ENCODE measurements around the gene ZSCAN9. TPM values are rescaled to one million over a fixed set of nuclear protein-coding genes. Genes with fewer than 3 reads are reported as not detected.

Gene ZSCAN9
- total RNA-seq, 1 donor from 2014 or later: 17.3 TPM

DNA sequence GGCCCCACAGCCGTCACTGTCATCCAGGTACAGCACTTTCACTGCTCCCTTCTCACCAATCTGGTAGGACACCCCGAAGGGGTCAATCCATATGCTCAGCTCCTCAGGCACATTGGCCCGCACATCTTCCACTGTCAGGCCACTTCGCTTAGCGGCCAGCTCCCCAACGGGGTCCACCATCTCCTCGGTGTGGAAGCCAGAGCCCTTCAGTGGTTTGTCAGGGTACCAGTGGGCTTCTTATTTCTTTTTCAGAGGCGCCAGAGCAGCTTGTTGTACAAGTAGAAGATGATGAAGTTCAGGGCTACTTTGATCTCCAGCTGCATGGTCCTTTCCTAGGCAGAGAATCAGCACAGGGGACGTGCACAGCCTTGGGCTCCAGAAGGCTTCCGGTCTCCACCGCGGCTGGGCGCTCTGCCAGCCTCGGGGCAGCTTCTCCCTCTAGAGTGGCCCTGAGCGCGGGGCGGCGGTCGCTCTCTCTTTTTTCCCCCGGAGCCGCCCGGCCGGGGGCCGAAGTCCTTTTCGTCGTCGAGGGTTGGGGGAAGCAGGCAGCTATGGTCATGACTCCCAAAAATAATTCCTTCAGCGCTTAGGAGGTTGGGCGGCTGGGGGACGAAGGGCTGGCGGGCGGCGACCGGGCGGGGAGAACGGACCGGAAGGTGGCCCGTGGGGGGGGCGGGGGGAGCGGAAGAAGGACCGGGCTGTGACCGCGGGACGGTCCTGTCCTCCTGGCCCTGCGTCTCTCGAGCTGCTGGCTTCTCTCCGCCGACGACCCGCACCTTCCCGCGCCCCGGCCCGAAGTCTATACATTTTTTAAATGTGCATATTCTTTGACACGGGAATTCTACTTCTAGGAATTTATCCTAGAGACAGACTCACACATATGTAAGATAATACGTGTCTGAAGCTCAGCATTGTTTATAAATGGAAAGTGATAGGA, 6.5 kb upstream of the ZSCAN9 start:
- DNase-seq (ENCODE audit: low spot score) (peak; percentile 81), ATAC-seq (peak; percentile 95)
- intact Hi-C loops (cut with DNase I): no loop called here

DNA sequence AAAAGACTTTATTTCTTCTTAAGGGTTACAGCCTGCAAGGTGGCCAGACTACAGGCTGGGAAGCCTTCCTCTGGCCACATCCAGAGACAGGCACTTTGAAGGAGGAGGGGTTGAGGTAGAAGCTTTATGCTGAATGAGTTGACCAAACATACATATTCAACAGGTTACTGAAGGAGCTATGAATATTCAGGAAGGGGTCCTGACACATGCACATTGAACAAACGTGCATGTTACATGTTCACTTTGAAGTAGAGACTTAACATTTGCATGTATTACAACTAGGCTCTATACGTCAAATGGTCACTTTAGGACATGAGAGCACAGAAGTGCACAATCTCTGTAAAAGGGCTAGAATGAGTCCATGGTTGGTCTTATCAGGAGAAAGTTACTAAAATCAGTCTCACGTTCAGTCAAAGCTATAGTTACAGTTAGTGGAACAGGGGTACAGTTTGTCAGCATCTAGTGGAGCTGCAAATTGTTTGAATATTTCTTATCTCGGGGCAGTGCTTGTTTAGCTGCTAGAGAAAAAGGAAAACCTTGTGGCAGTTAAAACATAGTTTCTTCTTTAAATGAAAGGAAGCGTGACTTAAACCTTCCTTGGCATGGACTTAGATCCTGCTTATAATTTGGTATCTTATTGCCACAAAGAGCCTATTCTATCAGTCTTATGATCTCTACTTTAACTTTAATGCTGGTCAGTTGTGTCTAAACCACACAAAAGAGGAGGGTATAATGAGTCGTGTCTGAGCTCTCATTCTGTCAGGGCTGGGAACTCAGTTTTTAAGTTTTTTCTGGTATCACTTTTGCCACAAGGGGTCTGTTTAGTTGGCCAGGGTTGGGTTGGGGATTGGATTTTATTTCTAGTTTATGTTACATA, 4.6 kb upstream of the ZSCAN9 start:
- no peak for ATAC-seq
- intact Hi-C loops (cut with DNase I): no loop called here
- no peak for DNase-seq (ENCODE audit: low spot score)

DNA sequence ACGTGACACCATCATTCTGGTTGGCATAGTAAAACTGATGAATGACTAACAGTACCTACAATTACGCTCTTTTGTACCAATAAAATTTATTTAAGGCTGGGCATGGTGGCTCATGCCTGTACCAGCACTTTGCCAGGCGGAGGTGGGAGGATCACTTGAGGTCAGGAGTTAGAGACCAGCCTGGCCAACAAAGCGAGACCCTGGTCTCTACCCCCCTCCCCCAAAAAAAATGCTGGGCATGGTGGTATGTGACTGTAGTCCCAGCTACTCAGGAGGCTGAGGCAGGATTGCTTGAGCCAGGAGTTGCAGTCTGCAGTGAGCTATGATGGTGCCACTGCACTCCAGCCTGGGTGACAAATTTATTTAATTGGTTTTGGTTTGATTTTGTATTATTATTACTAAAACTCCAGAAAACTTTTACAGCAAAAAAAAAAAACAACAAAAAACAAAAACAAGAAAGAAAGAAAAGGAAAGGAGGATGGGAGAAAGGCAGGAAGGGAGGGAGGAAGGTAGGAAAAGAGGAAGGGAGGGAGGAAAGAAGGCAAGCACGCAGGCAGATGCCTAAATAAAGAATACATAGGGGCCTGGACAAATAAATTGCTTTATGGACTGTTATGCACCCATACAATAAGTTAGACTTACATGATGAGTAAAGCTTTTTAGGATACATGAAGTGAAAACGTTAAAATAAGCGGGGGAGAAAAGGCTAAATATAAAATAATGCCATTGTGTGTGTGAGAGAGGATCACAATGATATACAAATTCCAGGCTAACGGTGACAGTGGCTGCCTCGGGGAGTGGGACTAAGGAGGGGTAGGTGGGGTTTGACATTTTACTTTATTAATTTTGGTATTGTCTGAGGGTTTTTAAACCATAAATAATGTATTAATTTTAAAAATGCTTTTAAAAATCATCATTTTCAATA, 682 bp upstream of the ZSCAN9 start:
- DNase-seq (ENCODE audit: low spot score) (no peak), ATAC-seq (no peak)
- intact Hi-C loops (cut with DNase I): no loop called here

DNA sequence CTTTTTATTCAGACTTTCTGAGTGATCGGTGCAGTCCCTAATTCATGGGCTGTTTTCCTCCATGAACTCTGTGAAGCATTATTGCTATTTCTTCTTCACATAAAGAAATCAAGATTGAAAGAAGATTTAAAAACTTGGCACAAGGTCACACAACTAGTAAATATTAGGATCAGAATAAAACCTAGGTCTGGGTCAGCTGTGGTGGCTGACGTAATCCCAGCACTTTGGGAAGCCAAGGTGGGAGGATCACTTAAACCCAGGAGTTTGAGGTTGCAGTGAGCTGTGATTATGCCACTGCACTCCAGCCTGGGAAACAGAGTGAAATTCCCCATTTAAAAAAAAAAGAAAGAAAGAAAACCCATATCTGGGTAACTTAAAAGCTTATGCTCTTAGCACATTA, 1.4 kb downstream of the ZSCAN9 start:
- ATAC-seq (no peak), DNase-seq (ENCODE audit: low spot score) (no peak)
- intact Hi-C loops (cut with DNase I): no loop called here

DNA sequence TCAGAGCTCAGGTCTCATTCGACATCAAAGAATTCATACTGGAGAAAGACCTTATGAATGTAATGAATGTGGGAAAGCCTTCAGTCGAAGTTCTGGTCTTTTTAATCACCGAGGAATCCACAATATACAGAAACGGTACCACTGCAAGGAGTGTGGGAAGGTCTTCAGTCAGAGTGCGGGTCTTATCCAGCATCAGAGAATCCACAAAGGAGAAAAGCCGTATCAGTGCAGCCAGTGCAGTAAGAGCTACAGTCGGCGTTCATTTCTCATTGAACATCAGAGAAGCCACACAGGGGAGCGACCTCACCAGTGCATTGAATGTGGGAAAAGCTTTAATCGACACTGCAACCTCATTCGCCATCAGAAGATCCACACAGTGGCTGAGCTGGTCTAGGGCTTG, 7.7 kb downstream of the ZSCAN9 start:
- no peak for DNase-seq (ENCODE audit: low spot score)
- ATAC-seq: no peak
- intact Hi-C loops (cut with DNase I): loop anchor here (5.0 kb wide), 1 partner anchor 445 kb away; no protein-coding TSS in a partner anchor

DNA sequence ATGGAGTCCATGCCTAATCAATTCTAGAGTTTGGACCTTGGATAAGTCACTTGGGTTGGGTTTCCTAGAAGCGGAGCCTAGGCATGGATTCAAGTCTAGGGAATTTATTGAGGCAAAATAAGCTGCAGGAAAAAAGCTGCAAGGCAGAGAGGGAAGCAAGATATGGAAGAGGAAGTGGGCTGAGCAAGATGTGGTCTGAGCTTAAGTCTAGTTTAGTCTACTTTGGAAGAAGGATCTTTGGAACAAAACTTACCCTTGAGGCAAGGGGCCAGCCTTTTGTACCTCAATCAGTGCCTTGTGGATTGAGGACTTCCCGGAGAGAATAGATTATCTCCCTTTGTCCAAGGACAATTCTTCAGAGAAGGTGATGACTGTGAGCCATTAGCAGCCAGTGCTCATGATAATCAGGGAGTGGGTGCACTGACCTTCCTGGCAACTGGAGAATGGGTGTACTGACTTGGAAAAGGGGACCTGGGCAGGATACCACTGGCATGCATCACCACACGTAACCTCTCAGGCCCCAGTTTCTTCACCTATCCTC, 10.9 kb downstream of the ZSCAN9 start:
- ATAC-seq (no peak), DNase-seq (ENCODE audit: low spot score) (no peak)
- intact Hi-C loops (cut with DNase I): no loop called here

DNA sequence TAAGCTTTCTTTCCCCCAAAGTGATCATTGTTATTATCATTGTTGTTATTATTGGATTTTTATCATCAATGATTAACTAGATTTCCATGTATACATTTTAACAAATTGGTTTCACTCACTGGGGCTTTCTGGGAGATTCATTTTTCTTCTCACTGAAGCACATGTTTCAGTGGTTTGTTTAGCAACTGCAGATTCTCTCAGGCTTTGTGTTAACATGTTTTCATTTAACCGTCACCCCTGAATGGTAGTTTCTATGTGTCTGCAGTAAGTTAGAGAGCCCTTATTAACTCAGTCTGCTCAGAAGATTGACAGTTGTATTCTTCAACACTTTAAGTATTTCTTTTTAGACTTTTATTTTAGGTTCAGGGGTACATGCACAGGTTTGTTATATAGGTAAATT, 14.6 kb downstream of the ZSCAN9 start:
- no peak for ATAC-seq
- DNase-seq (ENCODE audit: low spot score): no peak
- intact Hi-C loops (cut with DNase I): no loop called here

DNA sequence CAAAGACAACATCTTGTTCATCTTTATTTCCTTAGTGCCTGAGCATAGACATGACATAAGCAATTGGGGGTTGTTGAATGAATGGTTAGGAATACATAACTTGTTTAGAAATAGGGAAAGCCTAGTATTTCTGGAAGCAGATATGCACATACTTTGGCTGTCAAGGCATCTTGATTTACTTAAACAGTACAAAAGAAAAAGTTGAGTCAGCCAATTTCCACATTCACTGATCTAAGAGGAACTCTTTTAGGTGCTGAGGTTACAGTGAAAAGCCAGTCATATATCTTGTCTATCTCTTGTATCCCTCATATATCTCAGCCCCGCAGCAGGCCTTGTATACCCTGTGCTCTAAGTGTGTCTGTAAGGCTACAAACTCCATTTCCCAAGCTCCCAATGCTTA, 15.4 kb downstream of the ZSCAN9 start:
- ATAC-seq (no peak), DNase-seq (ENCODE audit: low spot score) (no peak)
- intact Hi-C loops (cut with DNase I): no loop called here

DNA sequence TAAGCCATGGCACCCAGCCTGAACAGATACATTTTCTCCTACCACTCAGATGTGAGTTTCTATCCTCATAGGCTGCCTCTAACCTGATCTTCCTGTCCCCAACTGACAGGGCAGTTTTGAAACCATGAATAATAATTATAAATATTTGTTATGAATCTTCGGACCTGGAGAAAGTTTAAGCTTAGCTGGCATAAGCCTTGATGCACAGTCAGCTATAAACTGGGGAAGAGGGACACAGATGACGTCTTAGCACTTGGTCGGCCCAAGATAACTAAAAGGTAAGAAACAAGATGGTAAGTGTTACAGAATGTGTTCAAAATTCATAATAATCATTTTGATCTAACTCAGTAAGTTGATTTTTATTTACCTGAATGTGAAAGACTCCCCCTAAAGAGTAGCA, 18.9 kb downstream of the ZSCAN9 start:
- intact Hi-C loops (cut with DNase I): no loop called here
- ATAC-seq (no peak), DNase-seq (ENCODE audit: low spot score) (no peak)

DNA sequence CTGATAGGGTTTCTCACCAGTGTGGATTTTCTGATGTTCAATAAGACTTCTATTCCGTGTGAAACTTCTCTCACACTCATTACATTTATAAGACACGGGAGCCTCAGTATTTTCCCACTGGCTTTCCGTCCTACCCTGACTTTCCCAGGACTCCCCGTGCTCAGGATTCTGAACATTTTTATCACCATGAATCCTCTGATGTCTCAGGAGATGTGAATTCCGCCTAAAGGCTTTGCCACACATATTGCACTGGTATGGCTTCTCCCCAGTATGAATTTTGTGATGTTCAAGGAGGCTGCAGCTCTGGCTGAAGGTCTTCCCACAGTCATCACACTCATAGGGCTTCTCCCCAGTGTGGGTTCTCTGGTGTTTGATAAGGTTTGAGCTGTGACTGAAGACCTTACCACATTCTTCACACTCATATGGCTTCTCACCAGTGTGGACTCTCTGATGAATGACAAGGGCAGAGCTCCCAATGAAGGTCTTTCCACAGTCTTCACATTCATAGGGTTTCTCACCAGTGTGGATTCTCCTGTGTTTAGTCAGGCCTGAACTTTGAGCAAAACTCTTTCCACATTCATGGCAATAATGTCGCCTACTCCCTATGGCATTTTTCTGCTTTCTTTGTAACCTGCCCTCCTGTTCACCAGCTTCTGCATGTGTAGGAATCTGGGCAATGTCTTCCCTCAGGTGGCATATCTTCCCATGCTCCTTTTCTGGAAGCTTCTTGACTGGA, 20.3 kb downstream of the ZSCAN9 start:
- intact Hi-C loops (cut with DNase I): no loop called here
- ATAC-seq (no peak), DNase-seq (ENCODE audit: low spot score) (no peak)

DNA sequence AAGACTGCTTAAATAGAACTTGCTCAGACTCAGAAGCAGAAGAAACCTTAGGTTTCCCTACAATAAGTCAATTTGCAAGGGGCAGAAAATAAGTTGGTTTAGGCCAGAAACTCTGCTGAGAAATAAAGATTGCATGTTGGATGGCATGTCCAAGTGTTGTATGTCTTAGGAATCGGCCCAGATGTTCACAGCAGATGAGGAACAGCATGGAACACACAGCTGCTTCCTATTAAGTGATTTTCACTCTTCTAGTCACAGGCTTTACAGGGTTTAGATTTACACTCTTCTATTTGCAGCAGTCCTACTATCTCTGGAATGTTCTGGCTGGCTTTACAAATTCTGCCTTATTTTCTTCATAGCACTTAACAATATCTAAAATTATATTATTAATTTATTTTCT, 23.8 kb downstream of the ZSCAN9 start:
- ATAC-seq: no peak
- no peak for DNase-seq (ENCODE audit: low spot score)
- intact Hi-C loops (cut with DNase I): no loop called here

DNA sequence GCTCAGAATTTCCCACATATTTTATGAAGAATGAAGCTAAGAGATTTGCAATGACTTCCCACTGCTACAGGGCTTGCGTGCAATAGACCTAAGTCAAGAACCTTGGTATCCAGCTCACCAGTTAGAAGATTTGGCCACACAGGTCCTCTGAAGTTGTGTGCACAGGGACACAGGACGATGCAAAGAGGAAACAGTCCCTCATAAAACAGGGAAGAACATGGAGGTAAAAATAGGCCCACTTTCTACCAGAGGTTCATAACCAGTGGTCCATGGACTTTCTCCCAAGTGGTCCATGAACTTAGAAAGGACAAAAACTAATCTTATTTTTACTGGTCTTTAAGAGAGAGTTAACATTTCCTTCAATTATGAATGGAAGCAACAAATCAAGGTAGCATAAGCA, 25.7 kb downstream of the ZSCAN9 start:
- intact Hi-C loops (cut with DNase I): no loop called here
- no peak for DNase-seq (ENCODE audit: low spot score)
- ATAC-seq: no peak

DNA sequence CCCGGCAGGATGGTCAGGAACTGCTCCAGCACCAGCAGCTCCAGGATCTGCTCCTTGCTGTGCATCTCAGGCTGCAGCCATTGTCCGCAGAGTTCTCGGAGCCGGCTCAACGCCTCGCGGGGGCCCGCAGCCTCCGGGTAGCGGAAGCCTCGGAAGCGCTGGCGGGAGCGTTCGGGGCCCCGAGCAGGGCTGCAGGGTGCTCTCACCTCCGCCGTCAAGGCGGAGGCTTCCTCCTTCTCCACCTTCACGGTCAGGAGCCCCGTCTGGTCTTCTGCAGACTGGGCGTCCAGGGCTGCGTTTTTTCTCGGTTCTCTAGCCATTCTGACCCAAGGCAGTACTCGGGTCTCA, 26.6 kb downstream of the ZSCAN9 start:
- peak; percentile 37 for ATAC-seq
- intact Hi-C loops (cut with DNase I): no loop called here

DNA sequence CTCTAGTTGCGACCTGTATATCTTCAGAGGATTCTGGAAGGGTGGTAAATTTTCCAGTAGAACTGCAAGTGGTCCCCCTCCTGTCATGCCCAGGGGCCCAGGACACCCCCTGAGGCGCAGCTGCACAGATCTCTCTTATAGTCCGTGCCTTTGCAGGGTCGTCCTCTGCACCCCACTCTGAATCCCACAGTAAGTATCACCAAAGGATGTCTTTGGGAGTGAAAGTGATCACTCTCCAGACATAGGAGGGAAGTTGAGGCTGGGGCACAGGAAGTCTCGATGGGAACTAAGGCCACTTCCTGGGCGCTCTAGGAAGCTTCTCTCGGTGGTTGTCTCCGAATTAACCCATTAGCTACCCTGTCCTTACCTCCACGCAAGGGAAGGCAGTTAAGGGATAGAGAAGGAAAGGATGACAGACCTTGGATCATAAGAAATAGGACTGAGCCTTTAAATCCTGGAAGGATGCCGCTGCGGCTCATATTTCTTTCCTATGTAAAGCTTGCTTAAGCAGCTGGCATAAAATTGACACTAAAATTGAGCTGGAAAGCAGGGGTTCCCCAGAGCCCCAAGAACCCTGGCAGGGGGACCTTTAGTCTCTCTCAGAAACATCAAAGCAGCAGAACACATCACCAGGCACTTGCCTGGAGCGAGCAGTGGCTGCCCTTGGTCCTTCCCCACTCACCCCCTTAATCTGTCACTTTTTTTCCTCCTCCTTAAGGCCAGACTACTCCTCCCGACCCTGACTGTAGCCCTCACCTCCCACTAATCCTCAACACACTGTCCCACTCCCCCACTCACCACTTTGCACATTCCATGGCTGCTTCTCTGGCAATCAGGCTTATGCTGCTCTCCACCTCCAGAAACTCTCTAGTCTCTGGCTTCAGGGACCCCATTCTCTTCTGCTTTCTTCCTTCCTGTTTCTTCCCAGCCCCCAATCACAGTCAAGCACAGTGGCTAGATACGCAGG, 27.2 kb downstream of the ZSCAN9 start, which contains the start of gene ZKSCAN4:
Gene ZKSCAN4, minus strand, starts transcription at position 261 of the 967 bp plus-strand sequence. CDS start 289 bp downstream, outside the sequence.
- ATAC-seq: peak; percentile 98
- intact Hi-C loops (cut with DNase I): no loop called here
- peak; percentile 82 for DNase-seq (ENCODE audit: low spot score)

More for the DNA sequence above, 26.6 kb downstream of the ZSCAN9 start:
- DNase-seq (ENCODE audit: low spot score): no peak

DNA sequence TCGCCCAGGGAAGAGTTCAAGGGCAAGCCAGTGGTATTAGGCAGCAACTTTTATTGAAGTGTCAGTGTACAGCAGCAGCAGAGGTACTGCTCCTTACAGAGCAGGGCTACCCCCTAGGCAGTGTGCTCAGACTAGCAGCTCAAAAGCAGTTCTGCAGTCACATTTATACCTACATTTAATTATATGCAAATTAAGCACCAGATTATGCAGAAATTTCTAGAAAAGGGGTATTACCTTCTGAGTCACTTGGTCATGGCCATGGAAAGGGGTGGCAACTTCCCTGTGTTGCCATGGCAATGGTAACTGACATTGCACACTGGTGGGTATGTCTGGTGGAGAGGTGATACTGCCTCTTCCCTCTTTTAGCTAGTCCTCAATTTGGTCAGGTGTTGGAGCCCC, 29.0 kb downstream of the ZSCAN9 start:
- ATAC-seq (no peak), DNase-seq (ENCODE audit: low spot score) (no peak)
- intact Hi-C loops (cut with DNase I): no loop called here

DNA sequence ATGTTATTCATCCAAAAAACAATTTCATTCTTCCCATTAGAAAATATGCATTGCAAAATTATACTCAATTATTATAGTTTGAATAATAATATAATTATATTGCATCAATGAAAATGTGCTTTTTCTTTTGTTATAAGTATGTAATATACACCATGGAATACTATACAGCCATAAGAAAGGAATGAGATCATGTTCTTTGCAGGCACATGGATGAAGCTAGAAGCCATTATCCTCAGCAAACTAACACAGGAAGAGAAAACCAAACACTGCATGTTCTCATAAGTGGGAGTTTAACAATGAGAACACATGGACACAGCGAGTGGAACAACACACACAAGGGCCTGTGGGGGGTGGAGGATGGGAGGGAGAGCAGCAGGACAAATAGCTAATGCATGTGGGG, 32.0 kb downstream of the ZSCAN9 start:
- intact Hi-C loops (cut with DNase I): no loop called here
- DNase-seq (ENCODE audit: low spot score) (no peak), ATAC-seq (no peak)
